ENCODE measurements around the gene NDUFS7.

DNA sequence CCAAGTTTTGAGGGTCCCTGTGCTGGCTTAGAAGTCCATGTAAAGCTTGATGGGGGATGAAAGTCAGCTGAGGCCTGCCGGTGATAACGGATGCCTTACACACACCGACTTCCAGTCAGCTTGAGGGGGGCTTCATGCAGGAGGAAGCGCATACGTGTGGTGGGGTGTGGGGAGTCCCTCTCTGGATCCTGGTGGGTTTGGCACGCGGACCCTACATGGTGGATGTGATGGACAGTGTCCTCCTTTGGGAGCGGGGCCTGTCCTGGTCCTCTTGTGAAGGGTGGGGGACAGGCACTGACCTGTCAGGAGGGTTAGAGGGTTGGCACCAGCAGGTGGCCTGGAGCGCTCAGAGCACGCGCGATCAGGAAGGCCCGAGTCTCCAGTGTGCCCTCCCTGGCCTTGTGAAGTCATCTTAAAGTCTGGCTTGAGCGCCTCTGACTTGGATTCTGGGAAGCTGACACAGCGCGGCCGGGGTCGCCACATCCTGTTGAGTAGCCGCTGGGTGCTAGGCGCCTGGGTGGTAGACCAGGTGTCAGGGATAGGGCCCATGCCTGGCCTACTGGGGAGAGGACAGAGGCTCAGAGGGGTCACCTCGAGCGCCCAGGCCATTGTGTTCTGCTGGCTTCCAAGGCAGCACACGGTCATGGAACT is 26.6 kb downstream of the NDUFS7 start:
- TF ChIP-seq FIP1L1 (IDR thresholded peaks at IDR 0.05; ENCODE audit: low read depth, low read length, poor library complexity, severe bottlenecking) (no peak), MTA1 (IDR thresholded peaks at IDR 0.05; ENCODE audit: borderline replicate concordance) (no peak), E2F5 (CRISPR knock-in tag; IDR thresholded peaks at IDR 0.05) (no peak), ZNF561 (CRISPR knock-in tag; conservative IDR thresholded peaks at IDR 0.05) (no peak), POLR2A (conservative IDR thresholded peaks at IDR 0.05) (no peak), CCAR2 (IDR thresholded peaks at IDR 0.05; ENCODE audit: low read depth, low read length) (no peak)
